Tibial nerve (tissue), 4 donors: ENCODE measurements around the gene SERPING1.

Experiments used
- EP300 ChIP-seq, 2 donors: sonication (generic); formaldehyde crosslinking; IDR thresholded peaks; one replicate each; pipeline ENCODE4 v1.6.1; 2017; ENCODE audit warnings: antibody characterized with exemption in 2 of 2, mild to moderate bottlenecking in 1 of 2
- POLR2A ChIP-seq, 2 donors: fragments of 450-650 bp; IDR thresholded peaks; one replicate each; pipeline ENCODE4 v1.6.1; 2017; ENCODE audit warnings: antibody characterized with exemption in 2 of 2, mild to moderate bottlenecking in 2 of 2, moderate library complexity in 2 of 2
- TF ChIP-seq, protein P1 (sequence below), 5 experiments: fragments of 200-600 bp in 3 of 5; fragments of 450-650 bp in 2 of 5; sonication (generic) in 3 of 5; IDR thresholded peaks; one replicate each; pipeline ENCODE4 v1.5.1; 2016 to 2019; ENCODE audit warnings: antibody characterized with exemption in 5 of 5, mild to moderate bottlenecking in 3 of 5, moderate library complexity in 2 of 5

DNA sequence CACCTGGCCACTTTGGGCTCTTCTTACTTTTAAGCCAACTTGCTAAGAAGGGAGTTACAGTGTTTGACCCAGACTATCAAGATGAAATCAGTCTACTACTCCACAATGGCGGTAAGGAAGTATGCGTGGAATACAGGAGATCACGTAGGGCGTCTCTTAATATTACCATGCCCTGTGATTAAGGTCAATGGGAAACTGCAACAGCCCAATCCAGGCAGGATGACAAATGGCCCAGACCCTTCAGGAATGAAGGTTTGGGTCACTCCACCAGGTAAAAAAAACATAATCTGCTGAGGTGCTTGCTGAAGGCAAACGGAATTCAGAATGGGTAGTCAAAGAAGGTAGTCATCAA is 53.2 kb downstream of the SERPING1 start:
- TF ChIP-seq, protein P1, sequence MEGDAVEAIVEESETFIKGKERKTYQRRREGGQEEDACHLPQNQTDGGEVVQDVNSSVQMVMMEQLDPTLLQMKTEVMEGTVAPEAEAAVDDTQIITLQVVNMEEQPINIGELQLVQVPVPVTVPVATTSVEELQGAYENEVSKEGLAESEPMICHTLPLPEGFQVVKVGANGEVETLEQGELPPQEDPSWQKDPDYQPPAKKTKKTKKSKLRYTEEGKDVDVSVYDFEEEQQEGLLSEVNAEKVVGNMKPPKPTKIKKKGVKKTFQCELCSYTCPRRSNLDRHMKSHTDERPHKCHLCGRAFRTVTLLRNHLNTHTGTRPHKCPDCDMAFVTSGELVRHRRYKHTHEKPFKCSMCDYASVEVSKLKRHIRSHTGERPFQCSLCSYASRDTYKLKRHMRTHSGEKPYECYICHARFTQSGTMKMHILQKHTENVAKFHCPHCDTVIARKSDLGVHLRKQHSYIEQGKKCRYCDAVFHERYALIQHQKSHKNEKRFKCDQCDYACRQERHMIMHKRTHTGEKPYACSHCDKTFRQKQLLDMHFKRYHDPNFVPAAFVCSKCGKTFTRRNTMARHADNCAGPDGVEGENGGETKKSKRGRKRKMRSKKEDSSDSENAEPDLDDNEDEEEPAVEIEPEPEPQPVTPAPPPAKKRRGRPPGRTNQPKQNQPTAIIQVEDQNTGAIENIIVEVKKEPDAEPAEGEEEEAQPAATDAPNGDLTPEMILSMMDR (IDR thresholded peaks at IDR 0.05) = no peak
- TF ChIP-seq POLR2A (IDR thresholded peaks at IDR 0.05) (no peak), EP300 (IDR thresholded peaks at IDR 0.05) (no peak)
